Keratinocyte (primary cell): ENCODE results near the gene ANKRD55. TPM values are rescaled to one million over a fixed set of nuclear protein-coding genes. Genes with fewer than 3 reads are reported as not detected.

Source experiments
- DNase-seq: peaks from one replicate; pipeline ENCODE4 v3.0.0-alpha.2; 2011; ENCODE audit warnings: low read depth, missing footprints, low spot score
- FAIRE-seq: peaks from 2 replicates; lab custom pipeline; 2011; peaks lifted over from hg19 to GRCh38; lab: Jason Lieb, UNC
- H2AFZ ChIP-seq: 2 replicates; pipeline ENCODE4 v1.6.0; 2012; ENCODE audit warnings: low read length, control low read depth, inconsistent platforms; ENCODE audit not compliant: control insufficient read depth
- H3K27ac ChIP-seq: 2 replicates; pipeline ENCODE4 v1.5.1; 2011; ENCODE audit warnings: low read length; ENCODE audit not compliant: control insufficient read depth, insufficient read depth
- H3K27me3 ChIP-seq: 3 replicates; pipeline ENCODE4 v1.6.0; 2011; ENCODE audit warnings: low read length; ENCODE audit not compliant: control insufficient read depth, insufficient read depth; ENCODE audit errors: extremely low read depth
- H3K36me3 ChIP-seq, 2 experiments: 2 replicates in 1 of 2; 3 replicates in 1 of 2; pipeline ENCODE4 v1.5.1; 2011; ENCODE audit warnings: low read length in 2 of 2, mild to moderate bottlenecking in 1 of 2; ENCODE audit not compliant: control insufficient read depth in 2 of 2, insufficient read depth in 2 of 2; ENCODE audit errors: extremely low read depth in 1 of 2
- H3K4me1 ChIP-seq: 3 replicates; pipeline ENCODE4 v1.5.1; 2011; ENCODE audit warnings: low read length; ENCODE audit not compliant: control insufficient read depth, insufficient read depth; ENCODE audit errors: extremely low read depth
- H3K4me2 ChIP-seq: 3 replicates; pipeline ENCODE4 v1.6.0; 2011; ENCODE audit warnings: low read depth, low read length; ENCODE audit not compliant: control insufficient read depth, insufficient read depth; ENCODE audit errors: extremely low read depth
- H3K4me3 ChIP-seq, 3 experiments: fragments of 200-600 bp in 1 of 3; sonication (generic) in 1 of 3; 2 replicates in 2 of 3; 3 replicates in 1 of 3; pipeline ENCODE4 v1.5.1; 2011 to 2016; ENCODE audit warnings: low read length in 3 of 3, mild to moderate bottlenecking in 3 of 3, control low read depth in 2 of 3, inconsistent platforms in 1 of 3, low read depth in 1 of 3, mixed read lengths in 1 of 3, mixed run types in 1 of 3, moderate library complexity in 1 of 3; ENCODE audit not compliant: control insufficient read depth in 2 of 3, insufficient read depth in 2 of 3; ENCODE audit errors: extremely low read depth in 1 of 3
- H3K79me2 ChIP-seq: 2 replicates; pipeline ENCODE4 v1.6.0; 2012; ENCODE audit warnings: low read length; ENCODE audit not compliant: control insufficient read depth, insufficient read depth
- H3K9ac ChIP-seq: 3 replicates; pipeline ENCODE4 v1.6.0; 2011; ENCODE audit warnings: low read length; ENCODE audit not compliant: control insufficient read depth, insufficient read depth; ENCODE audit errors: extremely low read depth
- H3K9me1 ChIP-seq: 3 replicates; pipeline ENCODE4 v1.6.0; 2011; ENCODE audit warnings: low read length; ENCODE audit not compliant: control insufficient read depth, insufficient read depth; ENCODE audit errors: extremely low read depth
- H3K9me3 ChIP-seq: 2 replicates; pipeline ENCODE4 v1.5.1; 2012; ENCODE audit warnings: low read depth, low read length; ENCODE audit not compliant: control insufficient read depth
- H4K20me1 ChIP-seq: 3 replicates; pipeline ENCODE4 v1.6.0; 2011; ENCODE audit warnings: low read length; ENCODE audit not compliant: control insufficient read depth, insufficient read depth; ENCODE audit errors: extremely low read depth
- EZH2 ChIP-seq: IDR thresholded peaks from one replicate; pipeline ENCODE4 v1.6.1; 2012; ENCODE audit warnings: inconsistent platforms, mild to moderate bottlenecking, low read length, moderate library complexity
- dilution Hi-C: fragments of 300-500 bp; cut with MboI; formaldehyde crosslinking; loops from one replicate; pipeline ENCODE4 v1.7.0; 2020; ENCODE audit warnings: low sequenced_read_pairs; ENCODE audit not compliant: extremely low pct_ligation_motif_present
- polyA plus RNA-seq, 5 experiments: library from polyadenylated mRNA; depleted of rRNA in 3 of 5; stranded (reverse) in 3 of 5; stranded (forward) in 1 of 5; unstranded in 1 of 5; fragments of >200 nt; gene quantifications; 1 replicate in 1 of 5; 2 replicates in 3 of 5; 3 replicates in 1 of 5; pipeline versions ENCODE4 v1.2.1 to v1.2.3, GENCODE V29; 2011 to 2012; ENCODE audit warnings: missing spikeins in 2 of 5, low read depth in 1 of 5, low replicate concordance in 1 of 5
- TF ChIP-seq, protein P1 (sequence below), 3 experiments: IDR thresholded peaks in 1 of 3; conservative IDR thresholded peaks in 1 of 3; optimal IDR thresholded peaks in 1 of 3; 2 replicates in 2 of 3; 3 replicates in 1 of 3; pipeline versions ENCODE3 to v1.5.1; 2011; ENCODE audit warnings: low read length in 3 of 3, mild to moderate bottlenecking in 3 of 3, moderate library complexity in 2 of 3, control low read depth in 1 of 3, inconsistent platforms in 1 of 3; ENCODE audit not compliant: insufficient read depth in 2 of 3; ENCODE audit errors: extremely low read depth in 1 of 3

The ANKRD55 gene
- polyA plus RNA-seq, 1 donor (not counting 4 experiments of a cell fraction or from before 2014, with no cell fraction given): not detected

DNA sequence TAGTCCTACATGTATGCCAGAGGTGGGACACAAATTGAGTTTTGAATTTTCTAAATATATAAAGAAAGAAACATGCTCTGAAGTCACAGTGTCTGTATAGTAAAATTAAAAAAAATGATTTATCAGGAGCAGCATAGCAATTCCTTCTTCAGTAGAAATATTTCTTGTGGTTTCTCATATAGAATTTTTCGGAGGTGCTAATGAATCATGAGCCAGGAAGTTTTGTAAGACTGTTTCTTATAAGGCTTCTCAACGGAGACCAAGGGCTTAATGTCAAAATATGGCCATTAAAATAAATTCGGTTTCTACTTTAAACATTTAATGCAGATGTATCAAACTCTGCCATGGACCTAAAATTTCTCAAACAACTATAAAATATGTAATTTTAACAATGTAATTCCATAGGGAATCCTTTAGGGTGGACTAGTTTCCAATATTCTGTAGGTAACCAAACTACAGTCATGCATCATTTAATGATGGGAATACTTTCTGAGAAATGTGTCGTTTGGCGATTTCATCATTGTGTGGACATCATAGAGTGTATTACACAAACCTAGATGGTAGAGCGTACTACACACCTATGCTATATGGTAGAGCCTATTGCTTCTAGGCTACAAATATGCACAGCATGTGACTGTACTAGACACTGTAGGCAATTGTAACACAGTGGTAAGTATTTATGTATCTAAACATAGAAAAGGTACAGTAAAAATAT is 66.3 kb downstream of the ANKRD55 start:
- H3K36me3 ChIP-seq: no peaks in the 10 kb centered on the region
- no peaks in the 10 kb centered on the region for H3K9me3 ChIP-seq
- no peaks in the 10 kb centered on the region for H3K79me2 ChIP-seq
- no peak overlapping the region for H3K9ac ChIP-seq
- H3K4me2 ChIP-seq: no peak overlapping the region
- no peak overlapping the region for H3K4me3 ChIP-seq
- no peaks in the 10 kb centered on the region for H3K4me1 ChIP-seq
- TF ChIP-seq, protein P1, sequence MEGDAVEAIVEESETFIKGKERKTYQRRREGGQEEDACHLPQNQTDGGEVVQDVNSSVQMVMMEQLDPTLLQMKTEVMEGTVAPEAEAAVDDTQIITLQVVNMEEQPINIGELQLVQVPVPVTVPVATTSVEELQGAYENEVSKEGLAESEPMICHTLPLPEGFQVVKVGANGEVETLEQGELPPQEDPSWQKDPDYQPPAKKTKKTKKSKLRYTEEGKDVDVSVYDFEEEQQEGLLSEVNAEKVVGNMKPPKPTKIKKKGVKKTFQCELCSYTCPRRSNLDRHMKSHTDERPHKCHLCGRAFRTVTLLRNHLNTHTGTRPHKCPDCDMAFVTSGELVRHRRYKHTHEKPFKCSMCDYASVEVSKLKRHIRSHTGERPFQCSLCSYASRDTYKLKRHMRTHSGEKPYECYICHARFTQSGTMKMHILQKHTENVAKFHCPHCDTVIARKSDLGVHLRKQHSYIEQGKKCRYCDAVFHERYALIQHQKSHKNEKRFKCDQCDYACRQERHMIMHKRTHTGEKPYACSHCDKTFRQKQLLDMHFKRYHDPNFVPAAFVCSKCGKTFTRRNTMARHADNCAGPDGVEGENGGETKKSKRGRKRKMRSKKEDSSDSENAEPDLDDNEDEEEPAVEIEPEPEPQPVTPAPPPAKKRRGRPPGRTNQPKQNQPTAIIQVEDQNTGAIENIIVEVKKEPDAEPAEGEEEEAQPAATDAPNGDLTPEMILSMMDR (optimal IDR thresholded peaks at IDR 0.05 in 1 of 3, IDR thresholded peaks at IDR 0.05 in 1 of 3, conservative IDR thresholded peaks at IDR 0.05 in 1 of 3; ENCODE audit: extremely low read depth in 1 of 3, insufficient read depth in 2 of 3, low read length in 3 of 3): no peak
- TF ChIP-seq EZH2: no peak
- H3K27ac ChIP-seq: no peak overlapping the region
- no peak for FAIRE-seq
- dilution Hi-C loops: no loop called here
- H3K9me1 ChIP-seq: no peaks in the 10 kb centered on the region
- no peak overlapping the region for H2AFZ ChIP-seq
- no peak for DNase-seq
- H4K20me1 ChIP-seq: no peaks in the 10 kb centered on the region
- no peaks in the 10 kb centered on the region for H3K27me3 ChIP-seq

- Histone ChIP-seq H3K9ac (no peak overlapping the region), H4K20me1 (no peaks in the 10 kb centered on the region), H3K9me3 (no peaks in the 10 kb centered on the region), H3K9me1 (no peaks in the 10 kb centered on the region), H3K79me2 (no peaks in the 10 kb centered on the region), H3K36me3 (no peaks in the 10 kb centered on the region), H3K27me3 (no peaks in the 10 kb centered on the region), H2AFZ (no peak overlapping the region), H3K4me2 (no peak overlapping the region), H3K4me3 (no peak overlapping the region), H3K27ac (no peak overlapping the region), H3K4me1 (no peaks in the 10 kb centered on the region)
- TF ChIP-seq EZH2: no peak
- TF ChIP-seq, protein P1 (optimal IDR thresholded peaks at IDR 0.05 in 1 of 3, IDR thresholded peaks at IDR 0.05 in 1 of 3, conservative IDR thresholded peaks at IDR 0.05 in 1 of 3; ENCODE audit: extremely low read depth in 1 of 3, insufficient read depth in 2 of 3, low read length in 3 of 3): no peak
- dilution Hi-C loops: no loop called here
- FAIRE-seq: no peak
- no peak for DNase-seq
Measured at GRCh38 chr5:56164376-56164775, 68.8 kb downstream of the ANKRD55 start.
